ENCODE measurements around the gene LEMD3. TPM values are rescaled to one million over a fixed set of nuclear protein-coding genes. Genes with fewer than 3 reads are reported as not detected.

Gene LEMD3
- polyA plus RNA-seq, 1 of the 3 experiments (the other 2 are of a cell fraction), result 4.4 TPM

DNA sequence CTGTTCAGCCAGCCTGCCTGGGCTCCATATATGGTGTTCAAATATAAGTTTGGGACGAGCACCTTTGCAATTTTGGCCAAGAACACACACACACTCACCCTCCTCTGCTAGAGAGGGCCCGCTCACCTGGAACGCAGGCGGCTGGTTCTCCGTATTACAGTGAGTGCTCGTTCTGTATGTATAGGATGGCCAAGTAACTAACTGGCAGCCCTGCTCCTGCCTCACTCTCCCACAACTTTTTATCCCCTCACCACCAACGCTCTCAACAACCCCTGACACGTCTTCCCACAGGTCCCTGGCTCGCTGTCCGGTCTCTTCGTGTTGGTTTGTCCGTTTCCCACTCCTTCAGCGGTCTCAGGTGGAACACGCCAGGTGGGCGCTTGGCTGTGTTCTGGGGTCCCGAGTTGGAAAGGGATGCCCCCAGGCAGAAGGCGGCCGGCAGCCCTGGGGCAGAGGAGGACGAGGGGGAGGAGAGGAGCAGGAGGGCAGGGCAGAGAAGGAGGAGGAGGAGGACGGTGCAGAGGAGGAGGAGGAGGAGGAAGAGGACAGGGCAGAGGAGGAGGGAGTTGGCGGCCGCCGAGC is 108.7 kb downstream of the LEMD3 start:
- Histone ChIP-seq H3K4me3 (ENCODE audit: low read depth in 2 of 2, low read length in 1 of 2) (peak overlapping the region; percentile 70 to 83), H3K79me2 (ENCODE audit: insufficient read depth) (peaks cover 38% of the 10 kb centered on the region), H2AFZ (ENCODE audit: low read depth) (peak overlapping the region; percentile 76), H3F3A (replicated peaks; ENCODE audit: insufficient read depth) (no peaks in the 10 kb centered on the region), H3K36me3 (replicated peaks in 1 of 2; ENCODE audit: control insufficient read depth in 1 of 2, insufficient read depth in 2 of 2, low read length in 1 of 2) (no peaks in the 10 kb centered on the region), H3K27me3 (ENCODE audit: insufficient read depth) (no peaks in the 10 kb centered on the region; the same call in 1 of the 2 replicates), H3K9me3 (no peaks in the 10 kb centered on the region), H4K20me1 (ENCODE audit: insufficient read depth) (peaks cover 22% of the 10 kb centered on the region), H3K9ac (peak overlapping the region; percentile 89), H3K27ac (ENCODE audit: low read depth in 2 of 2, low read length in 1 of 2) (peak overlapping the region; percentile 60 to 89; a peak in 3 of 4 replicates), H3K9me2 (no peaks in the 10 kb centered on the region), H3K4me2 (peak overlapping the region; percentile 87), H3K4me1 (ENCODE audit: control insufficient read depth in 1 of 2, insufficient read depth in 2 of 2, low read depth in 1 of 2, low read length in 1 of 2) (peaks cover 3 to 12% of the 10 kb centered on the region in 2 experiments; a peak in 2 of 4 replicates)
- CTCF ChIA-PET, result no interaction called here
- DNase-seq, result no peak
- 41% methylated on average over 22 of the region's 23 CpGs for WGBS (ENCODE audit: low lambda C conversion rate)
- TF ChIP-seq POLR2AphosphoS5 (IDR thresholded peaks at IDR 0.05; ENCODE audit: low read depth, low read length) (0 out of 2 replicates have a peak, but pooled peaks have one; percentile 3), FOXJ3 (CRISPR knock-in tag; IDR thresholded peaks at IDR 0.05) (no peak), YY1 (IDR thresholded peaks at IDR 0.05; ENCODE audit: low read depth) (no peak), EZH2phosphoT487 (IDR thresholded peaks at IDR 0.05; ENCODE audit: borderline replicate concordance, low read depth) (no peak)
- TF ChIP-seq, protein P1, sequence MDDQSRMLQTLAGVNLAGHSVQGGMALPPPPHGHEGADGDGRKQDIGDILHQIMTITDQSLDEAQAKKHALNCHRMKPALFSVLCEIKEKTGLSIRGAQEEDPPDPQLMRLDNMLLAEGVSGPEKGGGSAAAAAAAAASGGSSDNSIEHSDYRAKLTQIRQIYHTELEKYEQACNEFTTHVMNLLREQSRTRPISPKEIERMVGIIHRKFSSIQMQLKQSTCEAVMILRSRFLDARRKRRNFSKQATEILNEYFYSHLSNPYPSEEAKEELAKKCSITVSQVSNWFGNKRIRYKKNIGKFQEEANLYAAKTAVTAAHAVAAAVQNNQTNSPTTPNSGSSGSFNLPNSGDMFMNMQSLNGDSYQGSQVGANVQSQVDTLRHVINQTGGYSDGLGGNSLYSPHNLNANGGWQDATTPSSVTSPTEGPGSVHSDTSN (IDR thresholded peaks at IDR 0.05), result no peak
- POLR2A ChIA-PET, result no interaction called here

DNA sequence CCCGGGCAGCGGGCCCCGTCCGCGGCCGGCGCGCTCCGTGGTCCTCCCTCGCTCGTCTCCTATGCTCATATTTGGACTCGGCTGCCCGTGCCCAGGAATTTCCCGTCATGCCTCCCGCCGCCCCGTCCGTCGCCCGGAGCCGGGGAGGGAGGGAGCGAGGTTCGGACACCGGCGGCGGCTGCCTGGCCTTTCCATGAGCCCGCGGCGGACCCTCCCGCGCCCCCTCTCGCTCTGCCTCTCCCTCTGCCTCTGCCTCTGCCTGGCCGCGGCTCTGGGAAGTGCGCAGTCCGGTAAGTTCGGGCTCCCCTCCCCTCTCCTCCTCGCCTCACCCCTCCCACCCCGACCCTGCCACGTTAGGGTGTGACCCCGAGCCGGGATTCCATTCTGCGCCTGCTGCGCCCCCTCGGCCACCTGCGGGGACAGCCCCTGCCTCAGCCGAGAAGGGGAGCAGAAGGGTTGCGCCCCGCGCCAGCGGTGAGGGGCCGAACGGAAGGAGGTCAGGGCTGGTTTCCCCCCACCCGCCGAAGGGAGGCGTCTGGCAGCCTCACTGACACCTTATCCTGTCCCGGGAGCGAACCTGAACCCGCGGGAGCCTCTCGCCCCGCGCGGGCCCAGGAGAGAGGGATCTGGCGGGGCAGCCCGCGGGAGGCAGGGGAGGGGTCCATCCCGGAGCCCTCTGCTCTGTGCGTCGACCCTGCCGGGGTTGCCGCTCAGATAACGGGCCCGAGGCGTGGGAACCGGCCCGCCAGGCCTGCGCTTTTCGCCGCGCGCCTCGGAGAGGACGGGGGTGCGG is 109.4 kb downstream of the LEMD3 start, which contains the start of gene MSRB3:
TSS of gene MSRB3 (plus strand) at position 108 of the 793 bp plus-strand sequence. CDS start 29,897 bp downstream, outside the sequence.
- H3K9ac ChIP-seq, result peak within 1 kb of the TSS; percentile 89
- no peaks in the 10 kb centered on the region for H3K9me3 ChIP-seq
- POLR2A ChIA-PET, result no interaction called here
- no peaks in the 10 kb centered on the region for H3F3A ChIP-seq (replicated peaks; ENCODE audit: insufficient read depth)
- peaks cover 0 to 1% of the 10 kb centered on the region in 2 experiments for H3K36me3 ChIP-seq (replicated peaks in 1 of 2; ENCODE audit: control insufficient read depth in 1 of 2, insufficient read depth in 2 of 2, low read length in 1 of 2)
- no peaks in the 10 kb centered on the region for H3K9me2 ChIP-seq
- H3K4me1 ChIP-seq (ENCODE audit: control insufficient read depth in 1 of 2, insufficient read depth in 2 of 2, low read depth in 1 of 2, low read length in 1 of 2), result peaks cover 3 to 12% of the 10 kb centered on the region in 2 experiments; a peak in 2 of 4 replicates
- peak; percentile 75 for DNase-seq
- peak within 1 kb of the TSS; percentile 87 for H3K4me2 ChIP-seq
- CTCF ChIA-PET, result no interaction called here
- H3K27me3 ChIP-seq (ENCODE audit: insufficient read depth), result no peaks in the 10 kb centered on the region; the same call in 1 of the 2 replicates
- peak within 1 kb of the TSS; percentile 76 for H2AFZ ChIP-seq (ENCODE audit: low read depth)
- H3K27ac ChIP-seq (ENCODE audit: low read depth in 2 of 2, low read length in 1 of 2), result peak within 1 kb of the TSS; percentile 60 to 89
- 3% methylated on average over 34 of the region's 85 CpGs for WGBS (ENCODE audit: low lambda C conversion rate)
- peaks cover 45% of the 10 kb centered on the region for H3K79me2 ChIP-seq (ENCODE audit: insufficient read depth)
- H3K4me3 ChIP-seq (ENCODE audit: low read depth in 2 of 2, low read length in 1 of 2), result peak within 1 kb of the TSS; percentile 70 to 83
- H4K20me1 ChIP-seq (ENCODE audit: insufficient read depth), result peaks cover 29% of the 10 kb centered on the region
- TF ChIP-seq JUND (IDR thresholded peaks at IDR 0.05), result no peak
- TF ChIP-seq RAD21 (IDR thresholded peaks at IDR 0.05; ENCODE audit: low read length), result no peak
- TF ChIP-seq, protein P2, sequence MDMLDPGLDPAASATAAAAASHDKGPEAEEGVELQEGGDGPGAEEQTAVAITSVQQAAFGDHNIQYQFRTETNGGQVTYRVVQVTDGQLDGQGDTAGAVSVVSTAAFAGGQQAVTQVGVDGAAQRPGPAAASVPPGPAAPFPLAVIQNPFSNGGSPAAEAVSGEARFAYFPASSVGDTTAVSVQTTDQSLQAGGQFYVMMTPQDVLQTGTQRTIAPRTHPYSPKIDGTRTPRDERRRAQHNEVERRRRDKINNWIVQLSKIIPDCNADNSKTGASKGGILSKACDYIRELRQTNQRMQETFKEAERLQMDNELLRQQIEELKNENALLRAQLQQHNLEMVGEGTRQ (IDR thresholded peaks at IDR 0.05; ENCODE audit: borderline replicate concordance, low read depth, low read length), result no peak
- TF ChIP-seq TAF1 (IDR thresholded peaks at IDR 0.05; ENCODE audit: borderline replicate concordance, low read depth, low read length), result peak; percentile 44; the same call in 1 of the 2 replicates
- TF ChIP-seq, protein P3, sequence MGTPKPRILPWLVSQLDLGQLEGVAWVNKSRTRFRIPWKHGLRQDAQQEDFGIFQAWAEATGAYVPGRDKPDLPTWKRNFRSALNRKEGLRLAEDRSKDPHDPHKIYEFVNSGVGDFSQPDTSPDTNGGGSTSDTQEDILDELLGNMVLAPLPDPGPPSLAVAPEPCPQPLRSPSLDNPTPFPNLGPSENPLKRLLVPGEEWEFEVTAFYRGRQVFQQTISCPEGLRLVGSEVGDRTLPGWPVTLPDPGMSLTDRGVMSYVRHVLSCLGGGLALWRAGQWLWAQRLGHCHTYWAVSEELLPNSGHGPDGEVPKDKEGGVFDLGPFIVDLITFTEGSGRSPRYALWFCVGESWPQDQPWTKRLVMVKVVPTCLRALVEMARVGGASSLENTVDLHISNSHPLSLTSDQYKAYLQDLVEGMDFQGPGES (IDR thresholded peaks at IDR 0.05; ENCODE audit: low read depth, low read length), result no peak
- no peak for TF ChIP-seq RCOR1 (IDR thresholded peaks at IDR 0.05; ENCODE audit: low read length)
- TF ChIP-seq EP300 (IDR thresholded peaks at IDR 0.05; ENCODE audit: borderline replicate concordance in 1 of 2, low read depth in 1 of 2, low read length in 1 of 2), result no peak
- TF ChIP-seq, protein P4, sequence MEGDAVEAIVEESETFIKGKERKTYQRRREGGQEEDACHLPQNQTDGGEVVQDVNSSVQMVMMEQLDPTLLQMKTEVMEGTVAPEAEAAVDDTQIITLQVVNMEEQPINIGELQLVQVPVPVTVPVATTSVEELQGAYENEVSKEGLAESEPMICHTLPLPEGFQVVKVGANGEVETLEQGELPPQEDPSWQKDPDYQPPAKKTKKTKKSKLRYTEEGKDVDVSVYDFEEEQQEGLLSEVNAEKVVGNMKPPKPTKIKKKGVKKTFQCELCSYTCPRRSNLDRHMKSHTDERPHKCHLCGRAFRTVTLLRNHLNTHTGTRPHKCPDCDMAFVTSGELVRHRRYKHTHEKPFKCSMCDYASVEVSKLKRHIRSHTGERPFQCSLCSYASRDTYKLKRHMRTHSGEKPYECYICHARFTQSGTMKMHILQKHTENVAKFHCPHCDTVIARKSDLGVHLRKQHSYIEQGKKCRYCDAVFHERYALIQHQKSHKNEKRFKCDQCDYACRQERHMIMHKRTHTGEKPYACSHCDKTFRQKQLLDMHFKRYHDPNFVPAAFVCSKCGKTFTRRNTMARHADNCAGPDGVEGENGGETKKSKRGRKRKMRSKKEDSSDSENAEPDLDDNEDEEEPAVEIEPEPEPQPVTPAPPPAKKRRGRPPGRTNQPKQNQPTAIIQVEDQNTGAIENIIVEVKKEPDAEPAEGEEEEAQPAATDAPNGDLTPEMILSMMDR (IDR thresholded peaks at IDR 0.05), result peak; percentile 28; the same call in 1 of the 2 replicates
- TF ChIP-seq, protein P5, sequence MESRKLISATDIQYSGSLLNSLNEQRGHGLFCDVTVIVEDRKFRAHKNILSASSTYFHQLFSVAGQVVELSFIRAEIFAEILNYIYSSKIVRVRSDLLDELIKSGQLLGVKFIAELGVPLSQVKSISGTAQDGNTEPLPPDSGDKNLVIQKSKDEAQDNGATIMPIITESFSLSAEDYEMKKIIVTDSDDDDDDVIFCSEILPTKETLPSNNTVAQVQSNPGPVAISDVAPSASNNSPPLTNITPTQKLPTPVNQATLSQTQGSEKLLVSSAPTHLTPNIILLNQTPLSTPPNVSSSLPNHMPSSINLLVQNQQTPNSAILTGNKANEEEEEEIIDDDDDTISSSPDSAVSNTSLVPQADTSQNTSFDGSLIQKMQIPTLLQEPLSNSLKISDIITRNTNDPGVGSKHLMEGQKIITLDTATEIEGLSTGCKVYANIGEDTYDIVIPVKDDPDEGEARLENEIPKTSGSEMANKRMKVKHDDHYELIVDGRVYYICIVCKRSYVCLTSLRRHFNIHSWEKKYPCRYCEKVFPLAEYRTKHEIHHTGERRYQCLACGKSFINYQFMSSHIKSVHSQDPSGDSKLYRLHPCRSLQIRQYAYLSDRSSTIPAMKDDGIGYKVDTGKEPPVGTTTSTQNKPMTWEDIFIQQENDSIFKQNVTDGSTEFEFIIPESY (IDR thresholded peaks at IDR 0.05; ENCODE audit: borderline replicate concordance, low read depth), result no peak
- TF ChIP-seq YY1 (IDR thresholded peaks at IDR 0.05; ENCODE audit: low read depth), result no peak
- TF ChIP-seq POLR2AphosphoS5 (IDR thresholded peaks at IDR 0.05; ENCODE audit: low read depth, low read length), result no peak
- no peak for TF ChIP-seq GATA2 (CRISPR knock-in tag; IDR thresholded peaks at IDR 0.05)
- no peak for TF ChIP-seq SMC3 (IDR thresholded peaks at IDR 0.05; ENCODE audit: low read depth, low read length)

Measured in SK-N-SH (cell line).